ENCODE results near the gene MS4A6E. TPM values are rescaled to one million over a fixed set of nuclear protein-coding genes. Genes with fewer than 3 reads are reported as not detected.
A peak's percentile ranks its signal among the peaks of the same experiment; 100 is the strongest.

The MS4A6E gene
- polyA plus RNA-seq, 1 of the 3 experiments (the other 2 are of a cell fraction) = not detected

DNA sequence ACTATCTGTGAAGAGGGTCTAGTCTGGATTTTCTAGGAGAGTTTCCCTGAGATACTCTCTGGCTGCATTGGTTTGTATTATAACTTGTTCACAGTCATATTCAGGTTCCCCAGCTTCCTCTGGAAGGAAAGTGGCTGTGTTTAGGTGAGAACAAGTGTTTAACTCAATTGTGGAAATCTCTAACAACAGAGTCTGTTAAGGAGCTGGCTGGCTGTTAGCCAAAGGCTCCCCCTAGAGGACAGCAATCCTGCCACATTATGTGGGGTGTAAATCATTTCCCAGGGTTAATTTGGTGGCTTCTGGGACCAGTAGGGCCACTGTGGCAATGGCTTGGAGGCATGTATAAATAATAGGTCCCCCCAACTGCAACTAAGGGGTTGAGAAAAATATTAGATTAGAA, 18.4 kb downstream of the MS4A6E start:
- DNase-seq = no peak
- CTCF ChIA-PET = interaction anchor here (0.8 to 2.9 kb wide), 4 partner anchors 12 to 273 kb away, joined by 3 to 17 read pairs (median 8); no protein-coding TSS in a partner anchor

DNA sequence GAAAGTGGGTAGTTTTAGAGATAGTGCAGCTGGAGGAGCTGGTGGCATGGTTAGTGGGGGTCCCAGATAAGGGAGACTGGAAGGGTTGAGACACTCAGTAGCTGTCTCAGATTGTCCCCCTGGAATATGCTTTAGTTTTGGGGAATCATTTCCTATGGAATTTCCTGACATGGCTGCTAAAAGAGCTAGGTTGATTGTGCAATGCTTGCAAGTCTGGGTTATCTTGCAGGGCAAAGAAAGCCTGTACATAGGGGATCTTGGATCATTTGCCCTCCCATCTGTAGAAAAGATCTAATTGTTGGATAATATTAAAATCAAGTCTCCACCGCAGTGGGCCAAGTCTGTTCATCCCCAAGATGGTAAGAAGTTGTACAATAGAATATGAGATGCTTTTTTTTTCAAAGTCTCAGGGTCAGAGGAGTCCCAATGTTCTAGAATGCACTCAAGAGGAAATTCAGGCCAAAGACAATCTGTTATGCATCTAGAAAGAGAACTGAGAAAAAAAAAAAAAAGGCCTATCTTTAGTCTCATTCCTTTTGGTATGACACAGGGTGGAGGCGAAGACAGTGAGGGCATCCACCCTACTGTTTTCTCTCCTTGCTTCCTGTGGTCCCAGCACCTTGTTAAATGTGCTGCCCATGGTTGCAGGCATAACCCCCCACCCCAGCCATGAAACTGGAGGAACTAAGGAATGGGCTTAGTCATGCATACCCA, 20.2 kb downstream of the MS4A6E start:
- POLR2A ChIA-PET = no interaction called here

More for the DNA sequence above, 18.4 kb downstream of the MS4A6E start:
- Histone ChIP-seq H3K27me3 (ENCODE audit: insufficient read depth) (no peaks in the 10 kb centered on the region; the same call in 1 of the 2 replicates), H3K4me2 (no peak overlapping the region), H3K4me1 (ENCODE audit: control insufficient read depth in 1 of 2, insufficient read depth in 2 of 2, low read depth in 1 of 2, low read length in 1 of 2) (no peaks in the 10 kb centered on the region), H3K36me3 (replicated peaks in 1 of 2; ENCODE audit: control insufficient read depth in 1 of 2, insufficient read depth in 2 of 2, low read length in 1 of 2) (no peaks in the 10 kb centered on the region), H3K9me2 (no peaks in the 10 kb centered on the region), H3K9me3 (no peaks in the 10 kb centered on the region), H3K9ac (no peak overlapping the region), H3K4me3 (ENCODE audit: low read depth in 2 of 2, low read length in 1 of 2) (no peak overlapping the region), H4K20me1 (ENCODE audit: insufficient read depth) (no peaks in the 10 kb centered on the region), H3K79me2 (ENCODE audit: insufficient read depth) (no peaks in the 10 kb centered on the region), H3K27ac (ENCODE audit: low read depth in 2 of 2, low read length in 1 of 2) (no peak overlapping the region), H3F3A (replicated peaks; ENCODE audit: insufficient read depth) (no peaks in the 10 kb centered on the region), H2AFZ (ENCODE audit: low read depth) (no peak overlapping the region)
- TF ChIP-seq CHD2 (IDR thresholded peaks at IDR 0.05; ENCODE audit: low read length, partially characterized antibody) (no peak), NFIC (IDR thresholded peaks at IDR 0.05; ENCODE audit: borderline replicate concordance) (peak; percentile 54), CTCF (IDR thresholded peaks at IDR 0.05) (peak; percentile 56)
- POLR2A ChIA-PET = no interaction called here

More for the DNA sequence above, 20.2 kb downstream of the MS4A6E start:
- no peaks in the 10 kb centered on the region for H3K4me1 ChIP-seq (ENCODE audit: control insufficient read depth in 1 of 2, insufficient read depth in 2 of 2, low read depth in 1 of 2, low read length in 1 of 2)
- 6% methylated on average over 2 of the region's 2 CpGs for WGBS (ENCODE audit: low lambda C conversion rate)
- no peaks in the 10 kb centered on the region for H3F3A ChIP-seq (replicated peaks; ENCODE audit: insufficient read depth)
- H3K27ac ChIP-seq (ENCODE audit: low read depth in 2 of 2, low read length in 1 of 2) = no peak overlapping the region
- CTCF ChIA-PET = interaction anchor here (1.3 to 1.5 kb wide), 2 partner anchors 14 to 16 kb away, joined by 3 to 5 read pairs; no protein-coding TSS in a partner anchor
- no peaks in the 10 kb centered on the region for H4K20me1 ChIP-seq (ENCODE audit: insufficient read depth)
- no peaks in the 10 kb centered on the region for H3K9me2 ChIP-seq
- H3K9me3 ChIP-seq = no peaks in the 10 kb centered on the region
- no peak overlapping the region for H3K4me3 ChIP-seq (ENCODE audit: low read depth in 2 of 2, low read length in 1 of 2)
- H2AFZ ChIP-seq (ENCODE audit: low read depth) = no peak overlapping the region
- no peaks in the 10 kb centered on the region; the same call in 1 of the 2 replicates for H3K27me3 ChIP-seq (ENCODE audit: insufficient read depth)
- TF ChIP-seq, protein P1, sequence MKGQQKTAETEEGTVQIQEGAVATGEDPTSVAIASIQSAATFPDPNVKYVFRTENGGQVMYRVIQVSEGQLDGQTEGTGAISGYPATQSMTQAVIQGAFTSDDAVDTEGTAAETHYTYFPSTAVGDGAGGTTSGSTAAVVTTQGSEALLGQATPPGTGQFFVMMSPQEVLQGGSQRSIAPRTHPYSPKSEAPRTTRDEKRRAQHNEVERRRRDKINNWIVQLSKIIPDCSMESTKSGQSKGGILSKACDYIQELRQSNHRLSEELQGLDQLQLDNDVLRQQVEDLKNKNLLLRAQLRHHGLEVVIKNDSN (IDR thresholded peaks at IDR 0.05; ENCODE audit: borderline replicate concordance, low read depth) = no peak
- TF ChIP-seq SIN3A (IDR thresholded peaks at IDR 0.05; ENCODE audit: borderline replicate concordance, low read depth, low read length) (no peak), SMC3 (IDR thresholded peaks at IDR 0.05; ENCODE audit: low read depth, low read length) (no peak), GATA2 (CRISPR knock-in tag; IDR thresholded peaks at IDR 0.05) (no peak), NFIC (IDR thresholded peaks at IDR 0.05; ENCODE audit: borderline replicate concordance) (no peak), MXI1 (IDR thresholded peaks at IDR 0.05; ENCODE audit: low read depth, low read length) (no peak), FOSL2 (IDR thresholded peaks at IDR 0.05; ENCODE audit: borderline replicate concordance, low read depth) (no peak), FOXM1 (IDR thresholded peaks at IDR 0.05; ENCODE audit: low read depth) (no peak), POLR2AphosphoS5 (IDR thresholded peaks at IDR 0.05; ENCODE audit: low read depth, low read length) (no peak)
- TF ChIP-seq, protein P2, sequence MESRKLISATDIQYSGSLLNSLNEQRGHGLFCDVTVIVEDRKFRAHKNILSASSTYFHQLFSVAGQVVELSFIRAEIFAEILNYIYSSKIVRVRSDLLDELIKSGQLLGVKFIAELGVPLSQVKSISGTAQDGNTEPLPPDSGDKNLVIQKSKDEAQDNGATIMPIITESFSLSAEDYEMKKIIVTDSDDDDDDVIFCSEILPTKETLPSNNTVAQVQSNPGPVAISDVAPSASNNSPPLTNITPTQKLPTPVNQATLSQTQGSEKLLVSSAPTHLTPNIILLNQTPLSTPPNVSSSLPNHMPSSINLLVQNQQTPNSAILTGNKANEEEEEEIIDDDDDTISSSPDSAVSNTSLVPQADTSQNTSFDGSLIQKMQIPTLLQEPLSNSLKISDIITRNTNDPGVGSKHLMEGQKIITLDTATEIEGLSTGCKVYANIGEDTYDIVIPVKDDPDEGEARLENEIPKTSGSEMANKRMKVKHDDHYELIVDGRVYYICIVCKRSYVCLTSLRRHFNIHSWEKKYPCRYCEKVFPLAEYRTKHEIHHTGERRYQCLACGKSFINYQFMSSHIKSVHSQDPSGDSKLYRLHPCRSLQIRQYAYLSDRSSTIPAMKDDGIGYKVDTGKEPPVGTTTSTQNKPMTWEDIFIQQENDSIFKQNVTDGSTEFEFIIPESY (IDR thresholded peaks at IDR 0.05; ENCODE audit: borderline replicate concordance, low read depth) = no peak
- TF ChIP-seq, protein P3, sequence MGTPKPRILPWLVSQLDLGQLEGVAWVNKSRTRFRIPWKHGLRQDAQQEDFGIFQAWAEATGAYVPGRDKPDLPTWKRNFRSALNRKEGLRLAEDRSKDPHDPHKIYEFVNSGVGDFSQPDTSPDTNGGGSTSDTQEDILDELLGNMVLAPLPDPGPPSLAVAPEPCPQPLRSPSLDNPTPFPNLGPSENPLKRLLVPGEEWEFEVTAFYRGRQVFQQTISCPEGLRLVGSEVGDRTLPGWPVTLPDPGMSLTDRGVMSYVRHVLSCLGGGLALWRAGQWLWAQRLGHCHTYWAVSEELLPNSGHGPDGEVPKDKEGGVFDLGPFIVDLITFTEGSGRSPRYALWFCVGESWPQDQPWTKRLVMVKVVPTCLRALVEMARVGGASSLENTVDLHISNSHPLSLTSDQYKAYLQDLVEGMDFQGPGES (IDR thresholded peaks at IDR 0.05; ENCODE audit: low read depth, low read length) = no peak
- DNase-seq = no peak
- no peak overlapping the region for H3K9ac ChIP-seq
- no peaks in the 10 kb centered on the region for H3K36me3 ChIP-seq (replicated peaks in 1 of 2; ENCODE audit: control insufficient read depth in 1 of 2, insufficient read depth in 2 of 2, low read length in 1 of 2)
- H3K79me2 ChIP-seq (ENCODE audit: insufficient read depth) = no peaks in the 10 kb centered on the region
- H3K4me2 ChIP-seq = no peak overlapping the region
